NT2/D1 (cell line): ENCODE measurements around the gene MTMR3.

Experiments
- SUZ12 ChIP-seq: IDR thresholded peaks from 2 replicates; pipeline ENCODE4 v1.6.1; 2011; ENCODE audit not compliant: insufficient read length, insufficient read depth; ENCODE audit errors: extremely low read depth
- ZNF274 ChIP-seq: IDR thresholded peaks from 2 replicates; pipeline ENCODE4 v1.6.1; 2011; ENCODE audit warnings: mild to moderate bottlenecking, low read depth, low read length

- TF ChIP-seq ZNF274 (no peak), SUZ12 (no peak)
Measured at GRCh38 chr22:30054764-30055069, 171.7 kb downstream of the MTMR3 start.
